Endothelial cell of umbilical vein (primary cell): Measurements from ENCODE around the gene PCNX1. TPM values are rescaled to one million over a fixed set of nuclear protein-coding genes. Genes with fewer than 3 reads are reported as not detected.

ENCODE experiments used
- BruUV-seq: library from RNA; stranded (reverse); fragments of 400-500 nt; replicated peaks from 2 replicates; lab custom pipeline; 2021; lab: Mats Ljungman, UMichigan
- CTCF ChIA-PET: fragments of 300-600, 350-600 bp; sonication (Branson Sonifier 250); formaldehyde crosslinking; loops from one replicate; lab custom pipeline; 2021; ENCODE audit warnings: antibody characterized with exemption, inconsistent platforms; lab: Charles Lee
- POLR2A ChIA-PET: fragments of 300-600, 350-600 bp; sonication (Branson Sonifier 250); formaldehyde crosslinking; loops from one replicate; lab custom pipeline; 2021; ENCODE audit warnings: antibody characterized with exemption, inconsistent platforms; lab: Charles Lee
- DNase-seq: peaks from one replicate; pipeline ENCODE4 v3.0.0-alpha.2; 2011; ENCODE audit warnings: low read depth, low spot score
- FAIRE-seq: peaks from 2 replicates; lab custom pipeline; 2011; peaks lifted over from hg19 to GRCh38; lab: Jason Lieb, UNC
- H2AFZ ChIP-seq: 2 replicates; pipeline ENCODE4 v1.6.0; 2012; ENCODE audit warnings: low read depth, low read length, control low read depth, inconsistent platforms
- H3K27ac ChIP-seq: 2 replicates; pipeline ENCODE4 v1.5.1; 2011; ENCODE audit warnings: low read depth, mild to moderate bottlenecking, control low read depth, low read length, moderate library complexity; ENCODE audit not compliant: insufficient read depth
- H3K27me3 ChIP-seq, 2 experiments: 2 replicates each; pipeline versions ENCODE4 v1.6.0 to v1.6.1; 2011; ENCODE audit warnings: low read length in 2 of 2, mixed read lengths in 1 of 2; ENCODE audit not compliant: control insufficient read depth in 2 of 2, insufficient read depth in 2 of 2
- H3K36me3 ChIP-seq, 2 experiments: 2 replicates in 1 of 2; 3 replicates in 1 of 2; pipeline ENCODE4 v1.5.1; 2011; ENCODE audit warnings: low read length in 2 of 2, mild to moderate bottlenecking in 1 of 2, moderate library complexity in 1 of 2; ENCODE audit not compliant: control insufficient read depth in 2 of 2, insufficient read depth in 2 of 2; ENCODE audit errors: extremely low read depth in 1 of 2
- H3K4me1 ChIP-seq: 3 replicates; pipeline ENCODE4 v1.5.1; 2011; ENCODE audit warnings: mild to moderate bottlenecking, low read length; ENCODE audit not compliant: control insufficient read depth, insufficient read depth; ENCODE audit errors: extremely low read depth
- H3K4me2 ChIP-seq: 2 replicates; pipeline ENCODE4 v1.6.1; 2011; ENCODE audit warnings: low read length, control low read depth, mixed read lengths; ENCODE audit not compliant: insufficient read depth
- H3K4me3 ChIP-seq, 3 experiments: fragments of 200-600 bp in 1 of 3; sonication (generic), shearing (Covaris generic) in 1 of 3; replicated peaks in 1 of 3; 2 replicates each; pipeline ENCODE4 v1.5.1; 2011 to 2016; ENCODE audit warnings: control low read depth in 3 of 3, low read length in 3 of 3, mild to moderate bottlenecking in 2 of 3, inconsistent platforms in 1 of 3, low read depth in 1 of 3, moderate library complexity in 1 of 3; ENCODE audit not compliant: insufficient read depth in 1 of 3
- H3K79me2 ChIP-seq: 2 replicates; pipeline ENCODE4 v1.6.0; 2012; ENCODE audit warnings: low read length, inconsistent platforms; ENCODE audit not compliant: control insufficient read depth, insufficient read depth
- H3K9ac ChIP-seq: replicated peaks from 2 replicates; pipeline ENCODE3; 2011; ENCODE audit warnings: low read length, control low read depth; ENCODE audit not compliant: insufficient read depth; ENCODE audit errors: extremely low read depth
- H3K9me1 ChIP-seq: replicated peaks from 3 replicates; pipeline ENCODE4 v1.6.0; 2011; ENCODE audit warnings: mild to moderate bottlenecking, low read length; ENCODE audit not compliant: control insufficient read depth, insufficient read depth; ENCODE audit errors: extremely low read depth
- H3K9me3 ChIP-seq: replicated peaks from 2 replicates; pipeline ENCODE4 v1.5.1; 2012; ENCODE audit warnings: low read length, inconsistent platforms; ENCODE audit not compliant: control insufficient read depth, insufficient read depth
- H4K20me1 ChIP-seq: replicated peaks from 2 replicates; pipeline ENCODE3; 2011; ENCODE audit warnings: mild to moderate bottlenecking, low read length; ENCODE audit not compliant: control insufficient read depth, insufficient read depth; ENCODE audit errors: extremely low read depth
- EZH2 ChIP-seq: IDR thresholded peaks from 2 replicates; pipeline ENCODE4 v1.6.1; 2012; ENCODE audit warnings: borderline replicate concordance, low read depth, mild to moderate bottlenecking, moderate library complexity, low read length, inconsistent platforms; ENCODE audit not compliant: severe bottlenecking
- FOS ChIP-seq: IDR thresholded peaks from 2 replicates; pipeline ENCODE4 v1.6.1; 2011; ENCODE audit warnings: mild to moderate bottlenecking, low read length, moderate library complexity, borderline replicate concordance; ENCODE audit not compliant: insufficient read depth
- GATA2 ChIP-seq: IDR thresholded peaks from 2 replicates; pipeline ENCODE4 v1.7.0; 2011; ENCODE audit warnings: low read depth, mild to moderate bottlenecking, moderate library complexity, mixed read lengths, low read length; ENCODE audit not compliant: insufficient read length, insufficient read depth
- JUN ChIP-seq: IDR thresholded peaks from 2 replicates; pipeline ENCODE4 v1.6.1; 2011; ENCODE audit warnings: borderline replicate concordance, low read depth; ENCODE audit not compliant: insufficient read length, insufficient read depth
- MAX ChIP-seq: IDR thresholded peaks from 2 replicates; pipeline ENCODE4 v1.6.1; 2011; ENCODE audit not compliant: insufficient read depth, insufficient read length
- MYC ChIP-seq: IDR thresholded peaks from one replicate; pipeline ENCODE4 v1.6.1; 2011; ENCODE audit warnings: mild to moderate bottlenecking, low read depth, low read length
- POLR2A ChIP-seq: IDR thresholded peaks from 2 replicates; pipeline ENCODE4 v1.6.1; 2012; ENCODE audit warnings: low read depth, mild to moderate bottlenecking, control low read depth, low read length
- POLR2AphosphoS5 ChIP-seq: IDR thresholded peaks from 2 replicates; pipeline ENCODE4 v1.6.1; 2012; ENCODE audit warnings: low read depth, mild to moderate bottlenecking, control low read depth, low read length, moderate library complexity; ENCODE audit not compliant: insufficient read depth
- dilution Hi-C: fragments of 300-500 bp; cut with MboI; formaldehyde crosslinking; loops from one replicate; pipeline ENCODE4 v1.15.0; 2019; ENCODE audit warnings: low sequenced_read_pairs; ENCODE audit not compliant: extremely low pct_ligation_motif_present
- intact Hi-C: fragments of 100-400 bp; cut with micrococcal nuclease; formaldehyde crosslinking; loops from one replicate; pipeline ENCODE4 v1.10.0; 2022
- polyA plus RNA-seq, 4 experiments: library from polyadenylated mRNA; depleted of rRNA in 3 of 4; stranded (reverse) in 3 of 4; unstranded in 1 of 4; fragments of >200 nt; gene quantifications; 2 replicates each; pipeline versions ENCODE4 v1.2.1 to v1.2.3, GENCODE V29; 2011 to 2012; ENCODE audit warnings: missing spikeins in 1 of 4
- total RNA-seq: library from RNA; stranded (reverse); gene quantifications from 2 replicates; pipeline ENCODE4 v1.2.3, GENCODE V29; 2021
- TF ChIP-seq, protein P1 (sequence below), 2 donors: IDR thresholded peaks; 1 replicate in 1 of 2; 2 replicates in 1 of 2; pipeline ENCODE4 v1.5.1; 2011; ENCODE audit warnings: low read length in 2 of 2, mild to moderate bottlenecking in 2 of 2, moderate library complexity in 2 of 2, control low read depth in 1 of 2, inconsistent platforms in 1 of 2, low read depth in 1 of 2; ENCODE audit not compliant: insufficient read depth in 1 of 2; ENCODE audit errors: extremely low read depth in 1 of 2

Gene PCNX1
- total and polyA plus RNA-seq, 2 donors (not counting 3 experiments of a cell fraction or from before 2014, with no cell fraction given), result 21.4 to 40.5 TPM

DNA sequence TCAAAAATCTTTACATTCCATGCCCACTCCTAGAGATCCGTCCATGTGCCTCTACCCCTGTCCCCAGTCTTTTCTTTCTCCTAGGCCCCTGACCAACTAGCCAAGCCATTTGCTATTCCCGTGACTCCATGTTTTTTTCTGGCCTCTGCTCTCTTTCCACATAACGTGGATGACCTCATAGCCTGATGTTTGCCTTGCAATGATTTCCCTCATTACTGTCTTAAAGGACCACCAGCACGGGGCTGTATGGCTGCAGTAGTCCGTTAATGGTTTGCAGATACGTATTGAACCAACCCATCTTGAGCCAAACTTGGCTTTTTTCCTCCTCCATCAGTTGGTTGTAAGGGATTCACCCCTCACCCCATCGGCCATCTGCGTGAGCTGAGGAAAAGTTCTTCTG, 226.0 kb downstream of the PCNX1 start:
- Histone ChIP-seq H3K9ac (no peak overlapping the region), H3K27ac (no peak overlapping the region), H3K27me3 (no peaks in the 10 kb centered on the region), H3K36me3 (no peaks in the 10 kb centered on the region), H2AFZ (no peak overlapping the region), H3K79me2 (no peaks in the 10 kb centered on the region), H3K4me2 (no peak overlapping the region), H3K4me3 (no peak overlapping the region), H3K4me1 (peaks cover 15% of the 10 kb centered on the region), H3K9me3 (no peaks in the 10 kb centered on the region), H4K20me1 (no peaks in the 10 kb centered on the region), H3K9me1 (no peaks in the 10 kb centered on the region)
- intact Hi-C loops (no loop called here), dilution Hi-C loops (no loop called here)
- BruUV-seq, result no TSS peak
- POLR2A ChIA-PET, result no interaction called here
- TF ChIP-seq FOS (no peak), POLR2A (no peak), GATA2 (no peak), JUN (no peak), MYC (no peak), POLR2AphosphoS5 (no peak), MAX (no peak), EZH2 (no peak)
- TF ChIP-seq, protein P1, sequence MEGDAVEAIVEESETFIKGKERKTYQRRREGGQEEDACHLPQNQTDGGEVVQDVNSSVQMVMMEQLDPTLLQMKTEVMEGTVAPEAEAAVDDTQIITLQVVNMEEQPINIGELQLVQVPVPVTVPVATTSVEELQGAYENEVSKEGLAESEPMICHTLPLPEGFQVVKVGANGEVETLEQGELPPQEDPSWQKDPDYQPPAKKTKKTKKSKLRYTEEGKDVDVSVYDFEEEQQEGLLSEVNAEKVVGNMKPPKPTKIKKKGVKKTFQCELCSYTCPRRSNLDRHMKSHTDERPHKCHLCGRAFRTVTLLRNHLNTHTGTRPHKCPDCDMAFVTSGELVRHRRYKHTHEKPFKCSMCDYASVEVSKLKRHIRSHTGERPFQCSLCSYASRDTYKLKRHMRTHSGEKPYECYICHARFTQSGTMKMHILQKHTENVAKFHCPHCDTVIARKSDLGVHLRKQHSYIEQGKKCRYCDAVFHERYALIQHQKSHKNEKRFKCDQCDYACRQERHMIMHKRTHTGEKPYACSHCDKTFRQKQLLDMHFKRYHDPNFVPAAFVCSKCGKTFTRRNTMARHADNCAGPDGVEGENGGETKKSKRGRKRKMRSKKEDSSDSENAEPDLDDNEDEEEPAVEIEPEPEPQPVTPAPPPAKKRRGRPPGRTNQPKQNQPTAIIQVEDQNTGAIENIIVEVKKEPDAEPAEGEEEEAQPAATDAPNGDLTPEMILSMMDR (IDR thresholded peaks at IDR 0.05; ENCODE audit: extremely low read depth in 1 of 2, insufficient read depth in 1 of 2, low read depth in 1 of 2, low read length in 2 of 2), result no peak
- CTCF ChIA-PET, result interaction anchor here (1.5 to 1.8 kb wide), 3 partner anchors 9 to 722 kb away, joined by 3 to 7 read pairs (median 5); no protein-coding TSS in a partner anchor
- no peak for DNase-seq
- no peak for FAIRE-seq
